ENCODE data around the gene GABARAPL2. TPM values are rescaled to one million over a fixed set of nuclear protein-coding genes. Genes with fewer than 3 reads are reported as not detected.

The GABARAPL2 gene, protein sequence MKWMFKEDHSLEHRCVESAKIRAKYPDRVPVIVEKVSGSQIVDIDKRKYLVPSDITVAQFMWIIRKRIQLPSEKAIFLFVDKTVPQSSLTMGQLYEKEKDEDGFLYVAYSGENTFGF
- total RNA-seq (ENCODE audit: unreplicated experiment): 222 TPM
- long read RNA-seq, transcript GABARAPL2-201 (4 exons, 1,002 nt): major isoform, 290 of 293 reads
- long read RNA-seq, partial matches to known transcripts: 1 of 293 reads
- long read RNA-seq, other reads (novel, unspliced or antisense): 2 of 293 reads

DNA sequence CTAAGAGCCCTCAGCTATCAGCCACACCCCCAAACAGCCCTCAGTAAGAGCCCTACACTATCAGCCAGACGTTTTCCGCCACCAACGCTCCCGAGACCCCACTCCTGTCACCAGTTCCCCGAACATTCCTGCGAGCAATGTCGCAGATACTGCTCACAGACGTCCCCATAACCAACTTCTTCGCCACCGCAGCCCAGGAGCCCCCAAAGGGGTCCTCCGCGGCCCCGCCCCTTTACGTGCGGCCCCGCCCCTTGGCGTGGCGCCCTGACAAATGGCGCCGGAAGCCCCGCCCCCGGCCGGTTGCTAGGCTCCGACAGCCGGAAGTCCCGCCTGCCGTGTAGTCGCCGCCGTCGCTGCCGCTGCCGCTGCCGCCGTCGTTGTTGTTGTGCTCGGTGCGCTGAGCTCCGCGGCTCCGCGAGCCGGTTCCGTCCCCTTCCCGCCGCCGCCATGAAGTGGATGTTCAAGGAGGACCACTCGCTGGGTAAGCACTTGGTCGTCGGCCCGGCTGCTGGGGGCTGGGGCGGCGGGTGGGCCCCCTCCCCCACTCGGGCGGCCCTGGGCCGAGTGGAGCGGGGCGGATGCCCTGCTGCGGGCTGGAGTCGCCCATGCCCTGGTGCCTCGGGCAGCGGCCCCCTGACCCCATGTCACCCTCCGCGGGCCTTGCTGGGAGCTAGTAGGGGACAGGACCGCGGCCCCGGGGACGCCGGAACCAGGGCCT, at the start of gene GABARAPL2:
Gene GABARAPL2 (plus strand): TSS at position 340 of the 718 bp plus-strand sequence. CDS start 108 bp downstream, at position 448.
- peak; percentile 93 for DNase-seq (ENCODE audit: low spot score)
- H3K36me3 Mint-ChIP-seq (ENCODE audit: low read depth, unreplicated experiment): peaks cover 25% of the 10 kb centered on the region
- peaks cover 18% of the 10 kb centered on the region for H3K27me3 Mint-ChIP-seq (ENCODE audit: unreplicated experiment)
- H3K27ac Mint-ChIP-seq (ENCODE audit: unreplicated experiment): peak within 1 kb of the TSS; percentile 96
- TF ChIP-seq, protein P1, sequence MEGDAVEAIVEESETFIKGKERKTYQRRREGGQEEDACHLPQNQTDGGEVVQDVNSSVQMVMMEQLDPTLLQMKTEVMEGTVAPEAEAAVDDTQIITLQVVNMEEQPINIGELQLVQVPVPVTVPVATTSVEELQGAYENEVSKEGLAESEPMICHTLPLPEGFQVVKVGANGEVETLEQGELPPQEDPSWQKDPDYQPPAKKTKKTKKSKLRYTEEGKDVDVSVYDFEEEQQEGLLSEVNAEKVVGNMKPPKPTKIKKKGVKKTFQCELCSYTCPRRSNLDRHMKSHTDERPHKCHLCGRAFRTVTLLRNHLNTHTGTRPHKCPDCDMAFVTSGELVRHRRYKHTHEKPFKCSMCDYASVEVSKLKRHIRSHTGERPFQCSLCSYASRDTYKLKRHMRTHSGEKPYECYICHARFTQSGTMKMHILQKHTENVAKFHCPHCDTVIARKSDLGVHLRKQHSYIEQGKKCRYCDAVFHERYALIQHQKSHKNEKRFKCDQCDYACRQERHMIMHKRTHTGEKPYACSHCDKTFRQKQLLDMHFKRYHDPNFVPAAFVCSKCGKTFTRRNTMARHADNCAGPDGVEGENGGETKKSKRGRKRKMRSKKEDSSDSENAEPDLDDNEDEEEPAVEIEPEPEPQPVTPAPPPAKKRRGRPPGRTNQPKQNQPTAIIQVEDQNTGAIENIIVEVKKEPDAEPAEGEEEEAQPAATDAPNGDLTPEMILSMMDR (IDR thresholded peaks at IDR 0.05; ENCODE audit: unreplicated experiment): no peak
- H3K4me3 Mint-ChIP-seq (ENCODE audit: unreplicated experiment): peak within 1 kb of the TSS; percentile 100
- peaks cover 50% of the 10 kb centered on the region for H3K4me1 Mint-ChIP-seq (ENCODE audit: unreplicated experiment)
- H3K9me3 Mint-ChIP-seq (ENCODE audit: unreplicated experiment): no peaks in the 10 kb centered on the region

DNA sequence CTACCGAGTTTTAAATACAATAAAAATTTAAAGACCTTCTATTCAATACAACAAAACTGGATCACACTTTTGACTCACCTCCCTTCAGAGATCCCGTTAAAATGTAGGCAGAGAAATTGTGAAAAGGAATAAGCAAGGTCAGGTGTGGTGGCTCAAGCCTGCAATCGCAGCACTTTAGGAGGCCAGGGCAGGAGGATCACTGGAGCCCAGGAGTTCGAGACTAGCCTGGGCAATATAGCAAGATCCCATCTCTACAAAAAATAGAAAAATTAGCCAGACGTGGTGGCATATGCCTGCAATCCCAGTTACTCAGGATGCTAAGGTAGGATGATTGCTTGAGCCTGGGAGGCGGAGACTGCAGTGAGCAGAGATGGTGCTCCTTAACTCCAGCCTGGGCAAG, 47.0 kb upstream of the GABARAPL2 start:
- DNase-seq (ENCODE audit: low spot score): no peak
- TF ChIP-seq, protein P1 (IDR thresholded peaks at IDR 0.05; ENCODE audit: unreplicated experiment): no peak
- H3K4me3 Mint-ChIP-seq (ENCODE audit: unreplicated experiment): no peak overlapping the region
- H3K27me3 Mint-ChIP-seq (ENCODE audit: unreplicated experiment): peaks cover 2% of the 10 kb centered on the region
- no peaks in the 10 kb centered on the region for H3K36me3 Mint-ChIP-seq (ENCODE audit: low read depth, unreplicated experiment)
- H3K27ac Mint-ChIP-seq (ENCODE audit: unreplicated experiment): no peak overlapping the region
- H3K4me1 Mint-ChIP-seq (ENCODE audit: unreplicated experiment): peaks cover 7% of the 10 kb centered on the region
- H3K9me3 Mint-ChIP-seq (ENCODE audit: unreplicated experiment): no peaks in the 10 kb centered on the region

- DNase-seq (ENCODE audit: low spot score): no peak
- Mint-ChIP-seq H3K27me3 (ENCODE audit: unreplicated experiment) (peaks cover 1% of the 10 kb centered on the region), H3K27ac (ENCODE audit: unreplicated experiment) (no peak overlapping the region), H3K36me3 (ENCODE audit: low read depth, unreplicated experiment) (no peaks in the 10 kb centered on the region), H3K9me3 (ENCODE audit: unreplicated experiment) (no peaks in the 10 kb centered on the region), H3K4me3 (ENCODE audit: unreplicated experiment) (no peak overlapping the region), H3K4me1 (ENCODE audit: unreplicated experiment) (no peaks in the 10 kb centered on the region)
- TF ChIP-seq, protein P1 (IDR thresholded peaks at IDR 0.05; ENCODE audit: unreplicated experiment): no peak
Observed at GRCh38 chr16:75526032-75526790, 40.0 kb upstream of the GABARAPL2 start.

DNA sequence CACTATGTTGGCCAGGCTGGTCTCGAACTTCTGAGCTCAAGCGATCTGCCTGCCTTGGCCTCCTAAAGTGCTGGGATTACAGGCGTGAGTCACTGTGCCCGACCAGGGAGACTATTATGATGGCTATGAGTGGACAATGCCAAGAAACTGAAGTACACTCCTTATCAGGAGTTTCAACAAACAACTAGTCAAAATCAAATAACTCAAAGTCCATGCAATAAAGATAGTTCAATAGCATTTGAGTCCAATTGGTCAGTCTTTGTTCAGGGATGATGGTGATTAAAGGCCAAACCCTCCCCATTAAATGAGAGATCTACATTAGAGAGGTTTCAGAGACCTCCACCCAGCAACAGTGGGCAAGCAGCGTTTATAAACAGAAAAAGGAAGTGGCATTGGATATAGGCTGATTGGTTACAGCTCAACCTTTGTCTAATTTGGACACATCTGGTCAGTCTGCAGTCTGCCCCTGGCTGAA, 38.3 kb upstream of the GABARAPL2 start:
- Mint-ChIP-seq H3K27me3 (ENCODE audit: unreplicated experiment) (peaks cover 3% of the 10 kb centered on the region), H3K27ac (ENCODE audit: unreplicated experiment) (peak overlapping the region; percentile 38), H3K9me3 (ENCODE audit: unreplicated experiment) (no peaks in the 10 kb centered on the region), H3K36me3 (ENCODE audit: low read depth, unreplicated experiment) (no peaks in the 10 kb centered on the region), H3K4me3 (ENCODE audit: unreplicated experiment) (no peak overlapping the region), H3K4me1 (ENCODE audit: unreplicated experiment) (no peaks in the 10 kb centered on the region)
- TF ChIP-seq, protein P1 (IDR thresholded peaks at IDR 0.05; ENCODE audit: unreplicated experiment): no peak
- no peak for DNase-seq (ENCODE audit: low spot score)

Measured in endothelial cell (in vitro differentiated cells).